SK-N-SH treated with all-trans-retinoic acid at 6 μM for 48 hours (cell line): ENCODE data around the gene ARAP1.

Source experiments
- CSRNP3 ChIP-seq: fragments of 250-450 bp; sonication (Bioruptor Pico); IDR thresholded peaks from 2 replicates; pipeline ENCODE4 v1.5.1; 2021; ENCODE audit warnings: mild to moderate bottlenecking, moderate library complexity
- ESRRG ChIP-seq: fragments of 250-450 bp; sonication (Bioruptor Pico); IDR thresholded peaks from 2 replicates; pipeline ENCODE4 v1.6.1; 2021; ENCODE audit warnings: mild to moderate bottlenecking
- ISL1 ChIP-seq: fragments of 250-450 bp; sonication (Bioruptor Pico); IDR thresholded peaks from 2 replicates; pipeline ENCODE4 v2.1.2; 2022; ENCODE audit warnings: mild to moderate bottlenecking, moderate library complexity
- PATZ1 ChIP-seq: fragments of 250-450 bp; sonication (Bioruptor Pico); IDR thresholded peaks from 2 replicates; pipeline ENCODE4 v1.8.0; 2020; ENCODE audit warnings: mild to moderate bottlenecking, moderate library complexity, borderline replicate concordance
- RARB ChIP-seq: fragments of 250-450 bp; sonication (Bioruptor Pico); IDR thresholded peaks from 2 replicates; pipeline ENCODE4 v1.8.0; 2021; ENCODE audit warnings: mild to moderate bottlenecking, moderate library complexity
- TOX ChIP-seq: fragments of 250-450 bp; sonication (Bioruptor Pico); IDR thresholded peaks from 2 replicates; pipeline ENCODE4 v1.8.0; 2021; ENCODE audit warnings: mild to moderate bottlenecking, moderate library complexity, borderline replicate concordance
- ZNF8 ChIP-seq: fragments of 450-650 bp; formaldehyde crosslinking; IDR thresholded peaks from 2 replicates; pipeline ENCODE4 v1.5.0; 2020; ENCODE audit warnings: mild to moderate bottlenecking, moderate library complexity

GRCh38 chr11:72641522-72642042 is 110.6 kb downstream of the ARAP1 start:
- no peak for TF ChIP-seq PATZ1 (CRISPR knock-in tag)
- TF ChIP-seq RARB (CRISPR knock-in tag) = no peak
- no peak for TF ChIP-seq ISL1
- no peak for TF ChIP-seq TOX
- TF ChIP-seq ZNF8 = no peak
- TF ChIP-seq CSRNP3 (CRISPR knock-in tag) = no peak
- no peak for TF ChIP-seq ESRRG (CRISPR knock-in tag)
